ENCODE measurements around the gene SCML2. TPM values are rescaled to one million over a fixed set of nuclear protein-coding genes. Genes with fewer than 3 reads are reported as not detected.
A peak's percentile ranks its signal among the peaks of the same experiment; 100 is the strongest.

Gene SCML2
- total RNA-seq (ENCODE audit: unreplicated experiment), result 9.5 TPM
- long read RNA-seq, partial matches to known transcripts, result 2 of 5 reads
- long read RNA-seq, other reads (novel, unspliced or antisense), result 3 of 5 reads

GRCh38 chrX:18354369-18355223 is at the start of gene SCML2:
Gene SCML2, minus strand, starts transcription at chrX:18354688. Its CDS starts 20,617 bp downstream, at chrX:18334071.
- Mint-ChIP-seq H3K36me3 (ENCODE audit: unreplicated experiment) (no peaks in the 10 kb centered on the region), H3K4me3 (ENCODE audit: unreplicated experiment) (peak within 1 kb of the TSS; percentile 81), H3K27me3 (ENCODE audit: unreplicated experiment) (no peaks in the 10 kb centered on the region), H3K27ac (ENCODE audit: unreplicated experiment) (no peak within 1 kb of the TSS), H3K4me1 (ENCODE audit: low read depth, unreplicated experiment) (no peaks in the 10 kb centered on the region), H3K9me3 (ENCODE audit: unreplicated experiment) (peaks cover 1% of the 10 kb centered on the region)
- DNase-seq, result peak; percentile 62
- no peak for TF ChIP-seq CTCF (IDR thresholded peaks at IDR 0.05; ENCODE audit: partially characterized antibody, unreplicated experiment)

- Mint-ChIP-seq H3K4me1 (ENCODE audit: low read depth, unreplicated experiment) (no peaks in the 10 kb centered on the region), H3K4me3 (ENCODE audit: unreplicated experiment) (no peak overlapping the region), H3K27me3 (ENCODE audit: unreplicated experiment) (peaks cover 1% of the 10 kb centered on the region), H3K27ac (ENCODE audit: unreplicated experiment) (no peak overlapping the region), H3K9me3 (ENCODE audit: unreplicated experiment) (peaks cover 1% of the 10 kb centered on the region), H3K36me3 (ENCODE audit: unreplicated experiment) (no peaks in the 10 kb centered on the region)
- no peak for TF ChIP-seq CTCF (IDR thresholded peaks at IDR 0.05; ENCODE audit: partially characterized antibody, unreplicated experiment)
- DNase-seq, result no peak
These were observed 47.3 kb upstream of the SCML2 start for GRCh38 chrX:18401848-18402213.

- H3K4me1 Mint-ChIP-seq (ENCODE audit: low read depth, unreplicated experiment), result no peaks in the 10 kb centered on the region
- H3K27ac Mint-ChIP-seq (ENCODE audit: unreplicated experiment), result no peak overlapping the region
- no peaks in the 10 kb centered on the region for H3K27me3 Mint-ChIP-seq (ENCODE audit: unreplicated experiment)
- H3K36me3 Mint-ChIP-seq (ENCODE audit: unreplicated experiment), result no peaks in the 10 kb centered on the region
- TF ChIP-seq CTCF (IDR thresholded peaks at IDR 0.05; ENCODE audit: partially characterized antibody, unreplicated experiment), result no peak
- DNase-seq, result no peak
- H3K4me3 Mint-ChIP-seq (ENCODE audit: unreplicated experiment), result no peak overlapping the region
- H3K9me3 Mint-ChIP-seq (ENCODE audit: unreplicated experiment), result peaks cover 2% of the 10 kb centered on the region
These were observed 40.0 kb upstream of the SCML2 start for GRCh38 chrX:18394477-18394876.

GRCh38 chrX:18390941-18391538 is 36.6 kb upstream of the SCML2 start:
- peak; percentile 53 for DNase-seq
- H3K4me1 Mint-ChIP-seq (ENCODE audit: low read depth, unreplicated experiment), result no peaks in the 10 kb centered on the region
- no peak overlapping the region for H3K4me3 Mint-ChIP-seq (ENCODE audit: unreplicated experiment)
- no peak overlapping the region for H3K27ac Mint-ChIP-seq (ENCODE audit: unreplicated experiment)
- peak; percentile 84 for TF ChIP-seq CTCF (IDR thresholded peaks at IDR 0.05; ENCODE audit: partially characterized antibody, unreplicated experiment)
- H3K27me3 Mint-ChIP-seq (ENCODE audit: unreplicated experiment), result no peaks in the 10 kb centered on the region
- H3K36me3 Mint-ChIP-seq (ENCODE audit: unreplicated experiment), result no peaks in the 10 kb centered on the region
- H3K9me3 Mint-ChIP-seq (ENCODE audit: unreplicated experiment), result peaks cover 2% of the 10 kb centered on the region

- DNase-seq, result no peak
- peaks cover 2% of the 10 kb centered on the region for H3K9me3 Mint-ChIP-seq (ENCODE audit: unreplicated experiment)
- H3K4me3 Mint-ChIP-seq (ENCODE audit: unreplicated experiment), result no peak overlapping the region
- TF ChIP-seq CTCF (IDR thresholded peaks at IDR 0.05; ENCODE audit: partially characterized antibody, unreplicated experiment), result no peak
- H3K36me3 Mint-ChIP-seq (ENCODE audit: unreplicated experiment), result no peaks in the 10 kb centered on the region
- H3K4me1 Mint-ChIP-seq (ENCODE audit: low read depth, unreplicated experiment), result no peaks in the 10 kb centered on the region
- no peak overlapping the region for H3K27ac Mint-ChIP-seq (ENCODE audit: unreplicated experiment)
- H3K27me3 Mint-ChIP-seq (ENCODE audit: unreplicated experiment), result no peaks in the 10 kb centered on the region
These were observed 35.5 kb upstream of the SCML2 start for GRCh38 chrX:18389966-18390365.

Data from glutamatergic neuron (in vitro differentiated cells).